ENCODE data around the gene KREMEN2.
A peak's percentile ranks its signal among the peaks of the same experiment; 100 is the strongest.

Gene KREMEN2

GRCh38 chr16:2959206-2959605, 4.9 kb upstream of the KREMEN2 start:
- Histone ChIP-seq H3K4me3 (ENCODE audit: low read depth, low read length) (no peak overlapping the region), H3K36me3 (no peaks in the 10 kb centered on the region), H3K4me1 (no peaks in the 10 kb centered on the region), H3K27me3 (no peaks in the 10 kb centered on the region; the same call in 1 of the 2 replicates), H3K9me3 (no peaks in the 10 kb centered on the region)
- no peak for TF ChIP-seq CTCF (IDR thresholded peaks at IDR 0.05; ENCODE audit: low read depth, low read length)
- no peak for DNase-seq

GRCh38 chr16:2960183-2961010, 3.7 kb upstream of the KREMEN2 start:
- Histone ChIP-seq H3K27me3 (no peaks in the 10 kb centered on the region; the same call in 1 of the 2 replicates), H3K36me3 (no peaks in the 10 kb centered on the region), H3K4me1 (no peaks in the 10 kb centered on the region), H3K4me3 (ENCODE audit: low read depth, low read length) (no peak overlapping the region), H3K9me3 (no peaks in the 10 kb centered on the region)
- DNase-seq = no peak
- TF ChIP-seq CTCF (IDR thresholded peaks at IDR 0.05; ENCODE audit: low read depth, low read length) = no peak

- Histone ChIP-seq H3K9me3 (no peaks in the 10 kb centered on the region), H3K27me3 (no peaks in the 10 kb centered on the region; the same call in 1 of the 2 replicates), H3K36me3 (no peaks in the 10 kb centered on the region), H3K4me3 (ENCODE audit: low read depth, low read length) (no peak overlapping the region; the same call in 1 of the 2 replicates), H3K4me1 (no peaks in the 10 kb centered on the region)
- DNase-seq = no peak
- TF ChIP-seq CTCF (IDR thresholded peaks at IDR 0.05; ENCODE audit: low read depth, low read length) = no peak
Observed at GRCh38 chr16:2962334-2963073, 1.6 kb upstream of the KREMEN2 start.

GRCh38 chr16:2963074-2963722, 877 bp upstream of the KREMEN2 start:
- Histone ChIP-seq H3K4me3 (ENCODE audit: low read depth, low read length) (peak overlapping the region; percentile 81), H3K36me3 (no peaks in the 10 kb centered on the region), H3K9me3 (no peaks in the 10 kb centered on the region), H3K27me3 (no peaks in the 10 kb centered on the region; the same call in 1 of the 2 replicates), H3K4me1 (no peaks in the 10 kb centered on the region)
- no peak for DNase-seq
- TF ChIP-seq CTCF (IDR thresholded peaks at IDR 0.05; ENCODE audit: low read depth, low read length) = no peak

- H3K4me1 ChIP-seq = no peaks in the 10 kb centered on the region
- DNase-seq = peak; percentile 99
- TF ChIP-seq CTCF (IDR thresholded peaks at IDR 0.05; ENCODE audit: low read depth, low read length) = no peak
- H3K36me3 ChIP-seq = no peaks in the 10 kb centered on the region
- H3K9me3 ChIP-seq = no peaks in the 10 kb centered on the region
- H3K4me3 ChIP-seq (ENCODE audit: low read depth, low read length) = peak overlapping the region; percentile 81
- H3K27me3 ChIP-seq = no peaks in the 10 kb centered on the region; the same call in 1 of the 2 replicates
Observed at GRCh38 chr16:2964475-2965336, 631 bp downstream of the KREMEN2 start.

Measured in BE2C (cell line).